Lower leg skin (tissue), 3 donors: ENCODE measurements around the gene MKLN1.

Experiments
- POLR2A ChIP-seq, 2 donors: fragments of 450-650 bp; IDR thresholded peaks; one replicate each; pipeline ENCODE4 v1.6.1; 2016 to 2017; ENCODE audit warnings: antibody characterized with exemption in 2 of 2, mild to moderate bottlenecking in 1 of 2, moderate library complexity in 1 of 2
- TF ChIP-seq, protein P1 (sequence below), 3 donors: fragments of 450-650 bp; IDR thresholded peaks; one replicate each; pipeline ENCODE4 v1.5.1; 2016; ENCODE audit warnings: antibody characterized with exemption in 3 of 3, mild to moderate bottlenecking in 3 of 3, moderate library complexity in 2 of 3

DNA sequence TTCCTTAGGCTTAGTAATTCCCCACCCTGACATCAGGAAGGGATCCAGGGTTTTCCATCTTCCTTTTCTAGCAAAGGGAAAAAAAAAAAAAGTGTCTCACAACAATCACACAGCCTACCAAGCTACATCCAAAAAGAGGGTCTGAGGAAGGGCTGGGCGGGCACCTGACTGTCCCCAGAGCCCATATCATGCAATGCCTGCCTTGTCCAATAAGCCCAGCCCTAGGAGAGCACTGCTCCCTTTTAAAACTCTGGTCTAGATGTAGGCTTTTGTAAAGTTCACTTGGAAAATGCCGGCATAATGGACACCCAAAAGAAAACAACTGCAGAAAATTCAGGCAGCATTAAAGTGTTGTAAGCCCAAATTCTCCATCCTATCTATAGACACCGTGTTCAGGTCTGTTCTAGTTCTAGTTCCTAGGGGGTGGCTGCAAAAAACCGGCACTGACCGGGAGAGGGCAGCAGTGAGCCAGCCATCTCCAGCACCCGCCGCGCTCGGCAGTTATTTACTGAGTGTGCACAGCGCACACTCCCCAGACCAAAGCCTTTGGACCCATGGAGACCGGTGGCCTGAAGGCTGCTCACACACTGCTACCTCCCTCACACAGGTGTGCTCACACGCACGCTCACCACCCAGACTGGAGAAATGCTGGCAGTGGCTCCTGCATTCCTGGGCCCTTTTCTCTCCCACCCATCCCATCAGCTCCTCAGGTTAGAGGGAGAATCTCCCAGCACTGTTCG, 180.1 kb downstream of the MKLN1 start:
- TF ChIP-seq POLR2A (IDR thresholded peaks at IDR 0.05) = no peak
- TF ChIP-seq, protein P1, sequence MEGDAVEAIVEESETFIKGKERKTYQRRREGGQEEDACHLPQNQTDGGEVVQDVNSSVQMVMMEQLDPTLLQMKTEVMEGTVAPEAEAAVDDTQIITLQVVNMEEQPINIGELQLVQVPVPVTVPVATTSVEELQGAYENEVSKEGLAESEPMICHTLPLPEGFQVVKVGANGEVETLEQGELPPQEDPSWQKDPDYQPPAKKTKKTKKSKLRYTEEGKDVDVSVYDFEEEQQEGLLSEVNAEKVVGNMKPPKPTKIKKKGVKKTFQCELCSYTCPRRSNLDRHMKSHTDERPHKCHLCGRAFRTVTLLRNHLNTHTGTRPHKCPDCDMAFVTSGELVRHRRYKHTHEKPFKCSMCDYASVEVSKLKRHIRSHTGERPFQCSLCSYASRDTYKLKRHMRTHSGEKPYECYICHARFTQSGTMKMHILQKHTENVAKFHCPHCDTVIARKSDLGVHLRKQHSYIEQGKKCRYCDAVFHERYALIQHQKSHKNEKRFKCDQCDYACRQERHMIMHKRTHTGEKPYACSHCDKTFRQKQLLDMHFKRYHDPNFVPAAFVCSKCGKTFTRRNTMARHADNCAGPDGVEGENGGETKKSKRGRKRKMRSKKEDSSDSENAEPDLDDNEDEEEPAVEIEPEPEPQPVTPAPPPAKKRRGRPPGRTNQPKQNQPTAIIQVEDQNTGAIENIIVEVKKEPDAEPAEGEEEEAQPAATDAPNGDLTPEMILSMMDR (IDR thresholded peaks at IDR 0.05) = peak in 1 of 3 donors; percentile 55
